GM18517 (cell line): ENCODE measurements around the gene KCNQ5.
"Not testable (repeated sequence)": the region's sequence is repeated elsewhere in the genome, so short reads cannot be mapped to it uniquely, and the experiment has no call there.

Experiments used
- ATAC-seq: cut with Tn5 transposase; IDR thresholded peaks from one replicate; pipeline ENCODE4 v1.9.1; 2021; ENCODE audit warnings: mild to moderate bottlenecking, moderate library complexity; ENCODE audit not compliant: unreplicated experiment

The KCNQ5 gene

GRCh38 chr6:72621291-72622093, at the start of gene KCNQ5:
TSS of gene KCNQ5 (plus strand) at chr6:72622064.
- no peak for ATAC-seq

GRCh38 chr6:72579865-72580264, 42.0 kb upstream of the KCNQ5 start:
- ATAC-seq: peak; percentile 53

- ATAC-seq: peak; percentile 77
These were observed 41.5 kb upstream of the KCNQ5 start for GRCh38 chr6:72580281-72580940.

- ATAC-seq: not testable (repeated sequence)
These were observed 40.9 kb upstream of the KCNQ5 start for GRCh38 chr6:72580950-72581349.

GRCh38 chr6:72588155-72588554, 33.7 kb upstream of the KCNQ5 start:
- ATAC-seq: no peak

DNA sequence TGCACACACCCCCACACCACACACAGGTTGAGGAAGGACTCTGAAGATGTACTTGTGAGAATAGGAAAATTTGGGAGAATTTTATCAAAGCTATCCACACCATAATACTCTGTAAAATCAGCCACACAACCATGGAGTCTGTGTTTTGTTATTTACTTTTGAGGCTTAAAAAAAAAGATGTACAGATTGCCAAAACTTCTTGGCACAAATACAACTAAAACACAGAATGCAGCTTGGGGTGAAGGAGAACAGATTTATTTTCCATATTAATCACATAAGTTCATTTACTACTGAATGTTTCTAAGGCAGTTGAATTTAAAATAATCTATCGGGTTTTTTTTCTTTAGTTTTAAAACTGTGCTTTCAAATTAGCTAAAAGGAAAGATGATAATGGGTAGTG, 32.8 kb upstream of the KCNQ5 start:
- ATAC-seq: no peak

DNA sequence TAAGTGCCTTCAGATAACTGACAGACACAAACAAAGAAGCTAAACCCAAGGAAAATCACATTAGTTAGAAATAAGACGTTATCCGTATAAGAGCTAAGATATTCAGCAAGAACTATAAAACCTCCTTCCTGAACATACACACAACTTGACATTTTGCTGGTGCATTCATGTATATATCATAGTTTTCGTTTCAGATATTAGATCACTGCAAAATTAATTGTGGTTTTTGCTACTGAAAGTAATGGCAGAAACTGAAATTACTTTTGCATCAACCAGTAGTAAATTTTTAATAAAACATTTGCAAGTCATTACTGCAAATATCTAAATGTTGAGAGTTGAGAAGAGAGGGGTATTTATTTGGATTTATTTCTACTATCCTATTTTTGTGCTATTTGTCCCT, 26.1 kb upstream of the KCNQ5 start:
- no peak for ATAC-seq

- no peak for ATAC-seq
These were observed 5.4 kb upstream of the KCNQ5 start for GRCh38 chr6:72616406-72617015.

- no peak for ATAC-seq
These were observed 4.1 kb upstream of the KCNQ5 start for GRCh38 chr6:72617721-72618120.

- ATAC-seq: peak; percentile 72
These were observed 1.8 kb upstream of the KCNQ5 start for GRCh38 chr6:72619883-72620696.

- no peak for ATAC-seq
These were observed 983 bp upstream of the KCNQ5 start for GRCh38 chr6:72620871-72621290.

GRCh38 chr6:72622094-72622940, 453 bp downstream of the KCNQ5 start:
- ATAC-seq: no peak

GRCh38 chr6:72623808-72624207, 1.9 kb downstream of the KCNQ5 start:
- ATAC-seq: no peak

DNA sequence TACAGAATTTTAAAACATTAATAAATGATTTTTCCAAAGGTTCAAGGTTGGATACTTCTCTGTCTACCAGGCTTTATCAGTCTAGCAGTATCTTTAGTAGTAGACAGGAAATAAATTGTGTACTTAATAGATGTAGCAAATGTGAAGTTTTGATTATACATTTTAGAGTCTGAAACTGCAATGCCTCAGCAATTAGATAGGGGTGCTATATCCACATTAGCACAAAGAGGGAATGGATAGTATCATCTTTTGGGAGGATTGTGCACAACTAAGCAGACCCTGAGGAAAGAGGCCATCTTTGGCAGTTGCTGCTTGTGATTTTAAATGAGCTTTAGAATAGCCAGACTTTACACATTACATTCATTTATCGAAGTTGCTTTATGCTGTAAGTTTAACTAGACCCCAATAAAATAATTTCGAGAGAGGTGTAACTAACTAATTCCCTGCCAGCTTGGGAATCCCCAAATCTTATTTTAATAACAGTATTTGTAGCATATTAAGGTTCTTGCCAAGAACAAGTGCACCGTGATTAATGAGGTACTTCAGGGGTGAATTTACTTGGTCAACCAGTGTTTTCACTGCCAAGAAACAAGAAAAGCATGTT, 2.8 kb downstream of the KCNQ5 start:
- no peak for ATAC-seq

- peak; percentile 63 for ATAC-seq
These were observed 4.3 kb downstream of the KCNQ5 start for GRCh38 chr6:72626126-72626525.

GRCh38 chr6:72627539-72627938, 5.7 kb downstream of the KCNQ5 start:
- ATAC-seq: no peak

- ATAC-seq: no peak
These were observed 9.6 kb downstream of the KCNQ5 start for GRCh38 chr6:72631480-72631879.

GRCh38 chr6:72635636-72636035, 13.8 kb downstream of the KCNQ5 start:
- no peak for ATAC-seq

GRCh38 chr6:72636215-72636614, 14.4 kb downstream of the KCNQ5 start:
- peak; percentile 95 for ATAC-seq

- no peak for ATAC-seq
These were observed 14.9 kb downstream of the KCNQ5 start for GRCh38 chr6:72636786-72637185.
